GM06990 (cell line): Measurements from ENCODE around the gene MYL6.
A peak's percentile ranks its signal among the peaks of the same experiment; 100 is the strongest.
"Not testable (repeated sequence)": the region's sequence is repeated elsewhere in the genome, so short reads cannot be mapped to it uniquely, and the experiment has no call there.

ENCODE experiments used
- DNase-seq: peaks from one replicate; pipeline ENCODE4 v3.0.0-alpha.2; 2011; ENCODE audit not compliant: insufficient read length; ENCODE audit errors: extremely low read depth
- H3K27me3 ChIP-seq: replicated peaks from 2 replicates; pipeline ENCODE4 v1.6.0; 2011; ENCODE audit warnings: low read length; ENCODE audit not compliant: control insufficient read depth, insufficient read depth
- H3K36me3 ChIP-seq: 2 replicates; pipeline ENCODE4 v1.5.1; 2011; ENCODE audit warnings: low read length; ENCODE audit not compliant: control insufficient read depth, insufficient read depth
- H3K4me3 ChIP-seq: replicated peaks from 2 replicates; pipeline ENCODE4 v1.5.1; 2011; ENCODE audit warnings: low read depth, mild to moderate bottlenecking, control low read depth, low read length
- TF ChIP-seq, protein P1 (sequence below): IDR thresholded peaks from 2 replicates; pipeline ENCODE4 v1.5.1; 2011; ENCODE audit warnings: low read length, control low read depth, mild to moderate bottlenecking, inconsistent platforms; ENCODE audit not compliant: insufficient read depth, poor library complexity, severe bottlenecking

Gene MYL6

DNA sequence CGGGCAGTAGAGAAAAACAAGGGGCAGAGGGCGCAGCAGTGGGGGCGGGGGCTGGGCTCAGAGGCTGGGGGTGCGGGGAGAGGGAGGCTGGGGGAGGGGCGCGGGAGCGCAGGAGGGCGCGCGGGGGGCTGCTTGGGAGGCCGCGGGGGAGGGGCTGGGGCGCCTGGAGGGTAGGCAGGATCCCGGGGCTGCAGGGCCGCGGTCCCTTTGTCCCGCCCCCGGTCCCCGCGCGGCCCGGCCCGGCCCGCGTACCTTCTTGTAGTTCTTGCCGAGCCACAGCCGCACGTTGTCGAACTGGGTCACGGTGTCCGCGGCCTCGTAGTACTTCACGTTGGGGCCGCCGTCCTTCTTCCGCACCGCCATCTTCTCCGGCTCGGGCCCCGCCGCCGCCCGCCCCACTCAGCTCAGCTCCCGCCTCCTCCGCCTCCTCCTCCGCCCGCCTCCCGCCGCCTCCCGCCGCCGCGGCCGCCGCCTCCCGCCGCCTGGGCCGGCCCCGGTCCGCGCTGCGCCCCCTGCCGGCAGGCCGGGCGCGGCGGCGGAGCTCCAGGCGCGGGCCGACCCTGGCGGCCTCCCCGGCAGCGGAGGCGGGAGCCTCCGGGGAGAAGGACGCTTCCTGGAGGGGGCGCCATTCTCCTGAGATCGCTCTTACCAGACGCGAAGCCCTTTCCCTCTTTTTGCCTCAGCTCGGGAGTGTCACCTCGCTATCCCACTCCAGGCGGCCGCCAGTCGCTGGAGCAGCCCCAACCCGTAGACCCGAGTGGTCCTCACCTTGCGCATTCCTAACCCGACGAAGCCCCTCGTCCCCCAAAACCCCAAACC is 31.1 kb downstream of the MYL6 start, which contains the start of gene SMARCC2:
Gene SMARCC2, minus strand, starts transcription at position 385 of the 819 bp plus-strand sequence. Its CDS starts 22 bp downstream, at position 363.
- peak within 1 kb of the TSS; percentile 89 for H3K4me3 ChIP-seq
- TF ChIP-seq, protein P1, sequence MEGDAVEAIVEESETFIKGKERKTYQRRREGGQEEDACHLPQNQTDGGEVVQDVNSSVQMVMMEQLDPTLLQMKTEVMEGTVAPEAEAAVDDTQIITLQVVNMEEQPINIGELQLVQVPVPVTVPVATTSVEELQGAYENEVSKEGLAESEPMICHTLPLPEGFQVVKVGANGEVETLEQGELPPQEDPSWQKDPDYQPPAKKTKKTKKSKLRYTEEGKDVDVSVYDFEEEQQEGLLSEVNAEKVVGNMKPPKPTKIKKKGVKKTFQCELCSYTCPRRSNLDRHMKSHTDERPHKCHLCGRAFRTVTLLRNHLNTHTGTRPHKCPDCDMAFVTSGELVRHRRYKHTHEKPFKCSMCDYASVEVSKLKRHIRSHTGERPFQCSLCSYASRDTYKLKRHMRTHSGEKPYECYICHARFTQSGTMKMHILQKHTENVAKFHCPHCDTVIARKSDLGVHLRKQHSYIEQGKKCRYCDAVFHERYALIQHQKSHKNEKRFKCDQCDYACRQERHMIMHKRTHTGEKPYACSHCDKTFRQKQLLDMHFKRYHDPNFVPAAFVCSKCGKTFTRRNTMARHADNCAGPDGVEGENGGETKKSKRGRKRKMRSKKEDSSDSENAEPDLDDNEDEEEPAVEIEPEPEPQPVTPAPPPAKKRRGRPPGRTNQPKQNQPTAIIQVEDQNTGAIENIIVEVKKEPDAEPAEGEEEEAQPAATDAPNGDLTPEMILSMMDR, result peak; percentile 62
- H3K27me3 ChIP-seq, result no peaks in the 10 kb centered on the region
- DNase-seq, result peak; percentile 87
- peaks cover 6% of the 10 kb centered on the region for H3K36me3 ChIP-seq

DNA sequence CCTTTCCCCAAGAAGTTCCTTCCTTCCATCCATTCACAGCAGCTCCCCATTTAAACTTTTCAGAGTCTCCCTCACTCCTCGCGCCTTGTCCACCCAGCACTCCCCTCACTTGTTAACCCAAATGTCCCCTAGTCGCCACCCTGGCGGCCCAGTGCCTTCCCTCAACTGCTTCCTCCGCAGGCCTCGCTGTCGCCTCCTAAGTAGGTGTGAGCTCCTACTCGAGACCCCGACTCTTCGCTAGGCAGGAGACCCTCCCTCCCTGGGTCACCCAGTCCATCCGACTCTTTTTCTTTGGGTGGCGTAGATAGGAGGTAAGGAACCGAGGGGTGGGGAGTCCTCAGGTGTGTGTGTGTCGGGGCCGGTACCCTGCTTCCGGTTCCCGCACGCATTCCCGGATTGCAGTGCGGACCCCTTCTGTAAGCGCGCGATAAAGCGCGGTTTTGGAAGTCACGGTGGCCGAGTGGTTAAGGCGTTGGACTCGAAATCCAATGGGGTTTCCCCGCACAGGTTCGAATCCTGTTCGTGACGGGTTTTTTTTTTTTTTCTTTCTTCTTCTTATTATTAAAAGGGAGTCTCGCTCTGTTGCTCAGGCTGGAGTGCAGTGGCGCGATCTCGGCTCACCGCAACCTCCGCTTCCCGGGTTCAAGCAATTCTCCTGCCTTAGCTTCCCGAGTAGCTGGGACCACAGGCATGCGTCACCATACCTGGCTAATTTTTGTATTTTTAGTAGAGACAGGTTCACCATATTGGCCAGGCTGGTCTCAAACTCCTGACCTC is 31.9 kb downstream of the MYL6 start:
- H3K36me3 ChIP-seq, result peaks cover 2% of the 10 kb centered on the region

DNA sequence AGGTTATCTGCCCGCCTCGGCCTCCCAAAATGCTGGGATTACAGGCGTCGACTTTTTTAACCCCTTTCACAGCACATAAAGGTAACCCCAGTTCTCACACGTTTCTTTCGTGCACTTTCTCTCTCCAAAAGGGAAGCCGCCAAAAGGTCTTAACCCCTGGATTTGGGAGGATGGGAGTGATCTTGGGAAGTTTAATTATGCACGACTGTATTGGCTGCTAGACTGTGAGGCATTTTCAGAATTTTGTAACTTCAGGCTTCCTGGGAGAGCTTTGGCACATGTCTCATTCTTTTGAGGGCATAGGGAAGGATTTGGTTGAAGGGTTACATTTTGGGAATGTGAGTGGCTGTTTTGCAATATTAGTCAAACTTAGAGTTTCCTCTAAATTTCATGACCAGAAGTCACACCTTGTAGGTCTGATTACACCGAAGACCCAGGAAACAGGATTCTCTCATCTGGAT is 32.6 kb downstream of the MYL6 start:
- no peak overlapping the region; the same call in 1 of the 2 replicates for H3K4me3 ChIP-seq
- no peak for DNase-seq
- H3K36me3 ChIP-seq, result peaks cover 1% of the 10 kb centered on the region
- TF ChIP-seq, protein P1, result no peak
- H3K27me3 ChIP-seq, result no peaks in the 10 kb centered on the region

More for the DNA sequence above, 31.9 kb downstream of the MYL6 start:
- Histone ChIP-seq H3K4me3 (peak overlapping the region; percentile 77), H3K27me3 (no peaks in the 10 kb centered on the region)
- TF ChIP-seq, protein P1, result no peak
- DNase-seq, result peak; percentile 90

DNA sequence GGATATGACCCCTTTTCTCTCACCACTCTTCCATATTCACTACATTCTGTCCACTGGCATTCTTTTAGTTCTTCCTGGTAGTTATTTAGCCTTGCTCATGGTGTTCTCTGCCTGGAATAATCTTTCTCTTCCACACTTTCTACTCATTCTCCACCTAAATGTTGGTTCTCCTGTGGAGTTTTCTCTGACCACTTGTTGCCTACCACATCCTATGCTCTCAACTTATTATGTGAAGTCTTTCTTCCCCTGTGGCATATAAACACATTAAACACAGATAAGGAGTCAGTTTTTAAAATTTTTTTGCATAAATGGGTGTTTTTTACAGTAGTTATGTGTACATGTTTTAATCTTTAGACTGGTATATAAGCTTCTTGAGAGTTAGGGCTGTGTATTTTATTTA is 34.4 kb downstream of the MYL6 start:
- TF ChIP-seq, protein P1, result no peak
- Histone ChIP-seq H3K36me3 (no peaks in the 10 kb centered on the region), H3K4me3 (no peak overlapping the region), H3K27me3 (no peaks in the 10 kb centered on the region)
- DNase-seq, result no peak

DNA sequence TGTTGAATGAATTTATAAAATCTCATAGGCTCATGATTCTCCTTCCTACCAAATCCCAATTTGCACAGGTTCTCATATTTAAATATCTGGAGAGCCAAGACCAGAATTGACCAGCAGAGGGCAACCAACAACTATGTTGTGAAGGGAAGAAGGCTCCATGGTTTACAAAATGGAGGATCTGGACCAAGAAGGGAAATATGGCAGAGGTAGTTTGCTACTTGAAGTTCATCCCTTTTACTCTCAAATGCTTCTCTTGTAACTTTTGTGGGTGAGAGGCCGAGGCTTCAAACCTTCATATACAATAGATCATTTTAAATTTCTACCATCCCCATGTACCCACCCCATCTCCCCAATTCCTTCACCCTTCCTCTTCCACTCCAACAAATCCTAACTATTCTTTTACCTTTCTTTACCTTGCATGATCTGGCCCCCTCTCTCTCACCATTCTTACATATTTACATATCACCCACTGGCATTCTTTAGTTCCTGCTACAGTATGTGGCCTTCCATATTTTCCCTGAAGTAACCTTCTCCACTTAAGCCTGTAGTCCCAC is 34.9 kb downstream of the MYL6 start:
- TF ChIP-seq, protein P1, result peak; percentile 67
- no peaks in the 10 kb centered on the region for H3K36me3 ChIP-seq
- no peak overlapping the region for H3K4me3 ChIP-seq
- H3K27me3 ChIP-seq, result no peaks in the 10 kb centered on the region
- peak; percentile 44 for DNase-seq

DNA sequence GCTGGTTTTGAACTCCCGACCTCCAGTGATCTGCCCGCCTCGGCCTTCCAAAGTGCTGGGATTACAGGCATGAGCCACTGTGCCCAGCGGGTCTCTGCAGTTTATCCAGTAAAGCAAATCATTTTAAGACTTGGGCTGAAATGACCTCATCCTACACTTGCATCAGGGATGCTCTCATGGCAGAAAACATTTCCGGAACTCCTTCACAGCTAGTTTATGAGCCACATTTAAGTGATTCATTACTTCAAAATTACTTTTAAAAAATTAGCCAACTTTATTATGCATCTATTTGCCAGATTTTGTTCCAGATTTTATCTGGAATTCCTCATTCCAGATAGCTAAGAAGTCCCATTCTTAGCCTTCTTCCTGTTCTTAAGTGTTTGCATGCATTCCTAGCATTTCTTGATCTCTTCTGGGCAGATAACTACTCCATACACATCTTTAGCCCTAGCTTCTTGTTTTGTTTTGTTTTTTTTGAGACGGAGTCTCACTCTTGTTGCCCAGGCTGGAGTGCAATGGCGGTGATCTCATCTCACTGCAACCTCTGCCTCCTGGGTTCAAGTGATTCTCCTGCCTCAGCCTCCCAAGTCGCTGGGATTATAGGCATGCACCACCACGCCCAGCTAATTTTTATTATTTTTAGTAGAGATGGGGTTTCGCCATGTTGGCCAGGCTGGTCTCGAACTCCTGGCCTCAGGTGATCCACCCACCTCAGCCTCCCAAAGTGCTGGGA is 38.8 kb downstream of the MYL6 start:
- not testable (repeated sequence) for H3K27me3 ChIP-seq, H3K36me3 ChIP-seq, DNase-seq, H3K4me3 ChIP-seq
